ENCODE data around the gene FOXO6. TPM values are rescaled to one million over a fixed set of nuclear protein-coding genes. Genes with fewer than 3 reads are reported as not detected.

Gene FOXO6
- total RNA-seq, 1 donor from 2014 or later = 2.6 TPM

- Histone ChIP-seq H3K9ac (ENCODE audit: low read depth in 1 of 3, low read length in 3 of 3) (peak overlapping the region in 2 of 3 donors; percentile 28 to 55), H3K9me3 (ENCODE audit: control insufficient read depth in 3 of 3, low read length in 3 of 3) (no peaks in the 10 kb centered on the region), H3K27me3 (ENCODE audit: control insufficient read depth in 3 of 3, insufficient read depth in 3 of 3, low read length in 3 of 3) (no peaks in the 10 kb centered on the region), H3K4me3 (ENCODE audit: low read length in 3 of 3) (peak overlapping the region in 2 of 3 donors; percentile 24 to 54), H3K27ac (ENCODE audit: low read depth, low read length) (peak overlapping the region; percentile 58), H3K4me1 (ENCODE audit: control insufficient read depth in 3 of 3, insufficient read depth in 3 of 3, low read length in 3 of 3) (peaks cover 60 to 72% (median 72%) of the 10 kb centered on the region in 3 donors), H3K36me3 (ENCODE audit: control insufficient read depth in 3 of 3, insufficient read depth in 3 of 3, low read length in 3 of 3) (no peaks in the 10 kb centered on the region)
Observed at GRCh38 chr1:41360074-41360785, 1.0 kb upstream of the FOXO6 start.

- peaks cover 65 to 81% (median 77%) of the 10 kb centered on the region in 3 donors for H3K4me1 ChIP-seq (ENCODE audit: control insufficient read depth in 3 of 3, insufficient read depth in 3 of 3, low read length in 3 of 3)
Observed at GRCh38 chr1:41361495-41362356, 492 bp downstream of the FOXO6 start.

GRCh38 chr1:41362357-41362721, 1.1 kb downstream of the FOXO6 start:
- peak overlapping the region in 2 of 3 donors; percentile 53 to 77 for H3K9ac ChIP-seq (ENCODE audit: low read depth in 1 of 3, low read length in 3 of 3)
- peaks cover 65 to 81% (median 76%) of the 10 kb centered on the region in 3 donors for H3K4me1 ChIP-seq (ENCODE audit: control insufficient read depth in 3 of 3, insufficient read depth in 3 of 3, low read length in 3 of 3)
- H3K4me3 ChIP-seq (ENCODE audit: low read length in 3 of 3) = peak overlapping the region; percentile 43 to 73 (median 71)
- H3K9me3 ChIP-seq (ENCODE audit: control insufficient read depth in 3 of 3, low read length in 3 of 3) = no peaks in the 10 kb centered on the region
- no peaks in the 10 kb centered on the region for H3K27me3 ChIP-seq (ENCODE audit: control insufficient read depth in 3 of 3, insufficient read depth in 3 of 3, low read length in 3 of 3)
- no peaks in the 10 kb centered on the region for H3K36me3 ChIP-seq (ENCODE audit: control insufficient read depth in 3 of 3, insufficient read depth in 3 of 3, low read length in 3 of 3)
- no peak overlapping the region for H3K27ac ChIP-seq (ENCODE audit: low read depth, low read length)

More at GRCh38 chr1:41361495-41362356, 492 bp downstream of the FOXO6 start:
- H3K27ac ChIP-seq (ENCODE audit: low read depth, low read length) = no peak overlapping the region
- H3K4me3 ChIP-seq (ENCODE audit: low read length in 3 of 3) = peak overlapping the region; percentile 43 to 73 (median 71)
- peak overlapping the region in 2 of 3 donors; percentile 53 to 77 for H3K9ac ChIP-seq (ENCODE audit: low read depth in 1 of 3, low read length in 3 of 3)
- no peaks in the 10 kb centered on the region for H3K9me3 ChIP-seq (ENCODE audit: control insufficient read depth in 3 of 3, low read length in 3 of 3)
- no peaks in the 10 kb centered on the region for H3K36me3 ChIP-seq (ENCODE audit: control insufficient read depth in 3 of 3, insufficient read depth in 3 of 3, low read length in 3 of 3)
- no peaks in the 10 kb centered on the region for H3K27me3 ChIP-seq (ENCODE audit: control insufficient read depth in 3 of 3, insufficient read depth in 3 of 3, low read length in 3 of 3)

- H3K4me3 ChIP-seq (ENCODE audit: low read length in 3 of 3) = peak overlapping the region; percentile 30 to 73 (median 71)
- H3K4me1 ChIP-seq (ENCODE audit: control insufficient read depth in 3 of 3, insufficient read depth in 3 of 3, low read length in 3 of 3) = peaks cover 59 to 76% (median 70%) of the 10 kb centered on the region in 3 donors
- no peak overlapping the region for H3K27ac ChIP-seq (ENCODE audit: low read depth, low read length)
Observed at GRCh38 chr1:41362749-41363590, 1.7 kb downstream of the FOXO6 start.

GRCh38 chr1:41363591-41364320, 2.5 kb downstream of the FOXO6 start:
- H3K4me3 ChIP-seq (ENCODE audit: low read length in 3 of 3) = peak overlapping the region in 1 of 3 donors; percentile 71

More at GRCh38 chr1:41362749-41363590, 1.7 kb downstream of the FOXO6 start:
- Histone ChIP-seq H3K36me3 (ENCODE audit: control insufficient read depth in 3 of 3, insufficient read depth in 3 of 3, low read length in 3 of 3) (no peaks in the 10 kb centered on the region), H3K9me3 (ENCODE audit: control insufficient read depth in 3 of 3, low read length in 3 of 3) (no peaks in the 10 kb centered on the region), H3K27me3 (ENCODE audit: control insufficient read depth in 3 of 3, insufficient read depth in 3 of 3, low read length in 3 of 3) (no peaks in the 10 kb centered on the region), H3K9ac (ENCODE audit: low read depth in 1 of 3, low read length in 3 of 3) (peak overlapping the region in 2 of 3 donors; percentile 53 to 77)

GRCh38 chr1:41364442-41365319, 3.4 kb downstream of the FOXO6 start:
- H3K9ac ChIP-seq (ENCODE audit: low read depth in 1 of 3, low read length in 3 of 3) = peak overlapping the region in 2 of 3 donors; percentile 43 to 45
- H3K4me3 ChIP-seq (ENCODE audit: low read length in 3 of 3) = no peak overlapping the region
- no peak overlapping the region for H3K27ac ChIP-seq (ENCODE audit: low read depth, low read length)
- H3K9me3 ChIP-seq (ENCODE audit: control insufficient read depth in 3 of 3, low read length in 3 of 3) = no peaks in the 10 kb centered on the region
- peaks cover 44 to 67% (median 60%) of the 10 kb centered on the region in 3 donors for H3K4me1 ChIP-seq (ENCODE audit: control insufficient read depth in 3 of 3, insufficient read depth in 3 of 3, low read length in 3 of 3)
- no peaks in the 10 kb centered on the region for H3K36me3 ChIP-seq (ENCODE audit: control insufficient read depth in 3 of 3, insufficient read depth in 3 of 3, low read length in 3 of 3)
- no peaks in the 10 kb centered on the region for H3K27me3 ChIP-seq (ENCODE audit: control insufficient read depth in 3 of 3, insufficient read depth in 3 of 3, low read length in 3 of 3)

More at GRCh38 chr1:41363591-41364320, 2.5 kb downstream of the FOXO6 start:
- H3K27ac ChIP-seq (ENCODE audit: low read depth, low read length) = no peak overlapping the region
- peak overlapping the region in 1 of 3 donors; percentile 77 for H3K9ac ChIP-seq (ENCODE audit: low read depth in 1 of 3, low read length in 3 of 3)
- no peaks in the 10 kb centered on the region for H3K27me3 ChIP-seq (ENCODE audit: control insufficient read depth in 3 of 3, insufficient read depth in 3 of 3, low read length in 3 of 3)
- H3K9me3 ChIP-seq (ENCODE audit: control insufficient read depth in 3 of 3, low read length in 3 of 3) = no peaks in the 10 kb centered on the region
- H3K36me3 ChIP-seq (ENCODE audit: control insufficient read depth in 3 of 3, insufficient read depth in 3 of 3, low read length in 3 of 3) = no peaks in the 10 kb centered on the region
- H3K4me1 ChIP-seq (ENCODE audit: control insufficient read depth in 3 of 3, insufficient read depth in 3 of 3, low read length in 3 of 3) = peaks cover 51 to 68% (median 62%) of the 10 kb centered on the region in 3 donors

- H3K27ac ChIP-seq (ENCODE audit: low read depth, low read length) = no peak overlapping the region
- no peaks in the 10 kb centered on the region for H3K9me3 ChIP-seq (ENCODE audit: control insufficient read depth in 3 of 3, low read length in 3 of 3)
- H3K4me1 ChIP-seq (ENCODE audit: control insufficient read depth in 3 of 3, insufficient read depth in 3 of 3, low read length in 3 of 3) = peaks cover 39 to 62% (median 54%) of the 10 kb centered on the region in 3 donors
- H3K27me3 ChIP-seq (ENCODE audit: control insufficient read depth in 3 of 3, insufficient read depth in 3 of 3, low read length in 3 of 3) = no peaks in the 10 kb centered on the region
- no peak overlapping the region for H3K9ac ChIP-seq (ENCODE audit: low read depth in 1 of 3, low read length in 3 of 3)
- no peak overlapping the region for H3K4me3 ChIP-seq (ENCODE audit: low read length in 3 of 3)
- no peaks in the 10 kb centered on the region for H3K36me3 ChIP-seq (ENCODE audit: control insufficient read depth in 3 of 3, insufficient read depth in 3 of 3, low read length in 3 of 3)
Observed at GRCh38 chr1:41365320-41365633, 4.0 kb downstream of the FOXO6 start.

- Histone ChIP-seq H3K9ac (ENCODE audit: low read depth in 1 of 3, low read length in 3 of 3) (peak overlapping the region in 1 of 3 donors; percentile 62), H3K9me3 (ENCODE audit: control insufficient read depth in 3 of 3, low read length in 3 of 3) (no peaks in the 10 kb centered on the region), H3K36me3 (ENCODE audit: control insufficient read depth in 3 of 3, insufficient read depth in 3 of 3, low read length in 3 of 3) (no peaks in the 10 kb centered on the region), H3K4me3 (ENCODE audit: low read length in 3 of 3) (peak overlapping the region in 2 of 3 donors; percentile 59 to 66), H3K27ac (ENCODE audit: low read depth, low read length) (peak overlapping the region; percentile 51), H3K4me1 (ENCODE audit: control insufficient read depth in 3 of 3, insufficient read depth in 3 of 3, low read length in 3 of 3) (peaks cover 36 to 63% (median 54%) of the 10 kb centered on the region in 3 donors), H3K27me3 (ENCODE audit: control insufficient read depth in 3 of 3, insufficient read depth in 3 of 3, low read length in 3 of 3) (no peaks in the 10 kb centered on the region)
Observed at GRCh38 chr1:41365772-41366454, 4.7 kb downstream of the FOXO6 start.

All from skeletal muscle tissue (tissue), 4 donors.